GM23338 (cell line): ENCODE measurements around the gene BSND. TPM values are rescaled to one million over a fixed set of nuclear protein-coding genes. Genes with fewer than 3 reads are reported as not detected.

Experiments
- ATAC-seq: fragments of 200-7000 bp; cut with Tn5 transposase; 3 replicates; pipeline ENCODE4 v1.9.1; 2020
- DNase-seq: peaks from one replicate; pipeline ENCODE4 v3.0.0-alpha.2; 2015; ENCODE audit warnings: low spot score
- H2AFZ ChIP-seq: fragments of 200-600 bp; sonication (generic); 2 replicates; pipeline ENCODE4 v1.8.0; 2016; ENCODE audit warnings: antibody characterized with exemption, mild to moderate bottlenecking, moderate library complexity
- H3F3A ChIP-seq: fragments of 200-600 bp; sonication (generic); replicated peaks from 2 replicates; pipeline ENCODE4 v1.8.0; 2017; ENCODE audit warnings: antibody characterized with exemption, mixed run types, low read depth
- H3K27ac ChIP-seq: fragments of 200-600 bp; sonication (generic); 2 replicates; pipeline ENCODE4 v1.6.1; 2016; ENCODE audit warnings: low read depth
- H3K27me3 ChIP-seq: fragments of 200-600 bp; sonication (generic); 2 replicates; pipeline ENCODE4 v1.8.0; 2016; ENCODE audit warnings: mild to moderate bottlenecking, mixed run types, moderate library complexity; ENCODE audit not compliant: insufficient read depth
- H3K36me3 ChIP-seq: fragments of 200-600 bp; sonication (generic); 2 replicates; pipeline ENCODE4 v1.8.0; 2016; ENCODE audit warnings: mild to moderate bottlenecking; ENCODE audit not compliant: insufficient read depth
- H3K4me1 ChIP-seq: fragments of 200-600 bp; sonication (generic); 2 replicates; pipeline ENCODE4 v1.8.0; 2016; ENCODE audit warnings: mild to moderate bottlenecking, moderate library complexity; ENCODE audit not compliant: insufficient read depth
- H3K4me2 ChIP-seq: fragments of 200-600 bp; sonication (generic); 2 replicates; pipeline ENCODE4 v1.7.1; 2017; ENCODE audit warnings: mixed run types
- H3K4me3 ChIP-seq: fragments of 200-600 bp; sonication (generic); 2 replicates; pipeline ENCODE4 v1.6.1; 2016; ENCODE audit warnings: mixed run types
- H3K79me2 ChIP-seq: fragments of 200-600 bp; sonication (generic); replicated peaks from 2 replicates; pipeline ENCODE4 v1.8.0; 2017; ENCODE audit warnings: mild to moderate bottlenecking; ENCODE audit not compliant: insufficient read depth
- H3K9me2 ChIP-seq: fragments of 200-600 bp; sonication (generic); 2 replicates; pipeline ENCODE4 v1.8.0; 2017; ENCODE audit not compliant: insufficient read depth
- H4K20me1 ChIP-seq: fragments of 200-600 bp; sonication (generic); replicated peaks from 2 replicates; pipeline ENCODE4 v1.8.0; 2017; ENCODE audit warnings: mild to moderate bottlenecking; ENCODE audit not compliant: insufficient read depth
- H3K27ac Mint-ChIP-seq: 2 replicates; pipeline ENCODE4 v1.8.0; 2020; ENCODE audit warnings: inconsistent platforms, mild to moderate bottlenecking, moderate library complexity, mixed read lengths
- H3K27me3 Mint-ChIP-seq: 3 replicates; pipeline ENCODE4 v1.8.0; 2022; ENCODE audit warnings: low read depth, mild to moderate bottlenecking, moderate library complexity, mixed read lengths, inconsistent platforms; ENCODE audit not compliant: insufficient read depth, poor library complexity
- H3K36me3 Mint-ChIP-seq: 3 replicates; pipeline ENCODE4 v1.8.0; 2021; ENCODE audit warnings: low read depth, mild to moderate bottlenecking, inconsistent platforms, moderate library complexity, mixed read lengths
- H3K4me1 Mint-ChIP-seq: 3 replicates; pipeline ENCODE4 v1.8.0; 2020; ENCODE audit warnings: mild to moderate bottlenecking, inconsistent platforms, mixed read lengths
- H3K4me3 Mint-ChIP-seq: 3 replicates; pipeline ENCODE4 v1.8.0; 2021; ENCODE audit warnings: moderate library complexity, mild to moderate bottlenecking, inconsistent platforms, mixed read lengths
- H3K9me3 Mint-ChIP-seq: 3 replicates; pipeline ENCODE4 v1.8.0; 2020; ENCODE audit warnings: moderate library complexity, mild to moderate bottlenecking, inconsistent platforms, mixed read lengths
- CREB1 ChIP-seq: fragments of 250-450 bp; sonication (Bioruptor Pico); IDR thresholded peaks from 2 replicates; pipeline ENCODE4 v1.5.0; 2020; ENCODE audit warnings: low read depth, mild to moderate bottlenecking, moderate library complexity
- JUNB ChIP-seq: IDR thresholded peaks from one replicate; pipeline ENCODE4 v1.6.1; 2016; ENCODE audit warnings: antibody characterized with exemption; ENCODE audit not compliant: unreplicated experiment
- NANOG ChIP-seq: IDR thresholded peaks from 2 replicates; pipeline ENCODE4 v1.6.1; 2016; ENCODE audit warnings: antibody characterized with exemption, borderline replicate concordance
- POLR2AphosphoS5 ChIP-seq: IDR thresholded peaks from 2 replicates; pipeline ENCODE4 v1.6.1; 2016; ENCODE audit warnings: antibody characterized with exemption, low read depth
- REST ChIP-seq: IDR thresholded peaks from one replicate; pipeline ENCODE4 v1.6.1; 2018; ENCODE audit warnings: antibody characterized with exemption; ENCODE audit not compliant: unreplicated experiment
- STAT1 ChIP-seq: IDR thresholded peaks from one replicate; pipeline ENCODE4 v1.6.1; 2016; ENCODE audit warnings: antibody characterized with exemption; ENCODE audit not compliant: unreplicated experiment
- ZNF114 ChIP-seq: fragments of 250-450 bp; sonication (Bioruptor Pico); IDR thresholded peaks from 2 replicates; pipeline ENCODE4 v1.5.0; 2020; ENCODE audit warnings: mild to moderate bottlenecking, moderate library complexity
- polyA plus RNA-seq: library from polyadenylated mRNA; unstranded; fragments of >200 nt; fragmentation: Nextera tagmentation; extraction: Ambion mirVana; gene quantifications from 2 replicates; pipeline ENCODE4 v1.2.1, GENCODE V29; 2016
- total RNA-seq: library from RNA; depleted of rRNA; stranded (reverse); fragments of >200 nt; shearing (Covaris generic); gene quantifications from 2 replicates; pipeline ENCODE4 v1.2.3, GENCODE V29; 2014

The BSND gene
- total and polyA plus RNA-seq, 2 experiments from 2014 or later: 0.55 to 1.4 TPM

DNA sequence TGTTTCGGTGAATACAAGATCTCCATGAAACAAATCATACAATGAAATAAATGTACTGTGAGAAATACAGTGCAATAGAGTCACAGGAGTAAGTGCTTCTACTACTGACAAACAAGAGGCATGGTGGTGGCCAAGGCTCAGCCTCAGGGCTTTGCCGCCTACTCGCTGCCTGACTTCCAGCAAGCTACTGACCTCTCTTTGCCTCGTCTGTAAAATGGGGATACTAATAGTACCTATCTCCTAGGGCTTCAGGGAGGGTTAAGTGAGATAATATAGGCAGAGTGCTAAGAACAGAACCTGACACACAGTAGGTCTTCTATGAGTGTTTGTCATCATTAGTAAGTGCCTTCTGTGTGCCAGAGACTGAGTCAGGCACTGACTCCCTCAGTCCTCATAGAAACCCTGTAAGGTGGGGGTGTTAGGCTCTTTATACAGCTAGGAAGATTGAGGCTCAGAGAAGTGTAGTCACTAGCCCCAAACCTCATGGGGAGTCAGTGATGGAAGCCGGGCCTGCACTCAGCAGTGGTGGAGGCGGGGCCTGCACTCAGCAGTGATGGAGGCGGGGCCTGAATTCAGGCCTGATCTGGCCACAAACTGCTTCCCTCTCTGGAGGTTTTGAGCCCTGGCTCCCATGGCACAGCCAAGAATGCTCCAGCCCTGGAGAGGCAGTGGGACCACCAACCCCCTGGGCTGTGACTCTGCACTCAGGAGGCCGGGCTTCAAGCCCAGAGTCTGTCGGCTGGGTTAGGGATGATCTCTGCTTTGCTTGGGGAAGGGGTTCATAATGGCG is 6.8 kb downstream of the BSND start:
- H3K4me3 Mint-ChIP-seq: no peak overlapping the region
- H3K36me3 Mint-ChIP-seq: peaks cover 9% of the 10 kb centered on the region
- H3K9me3 Mint-ChIP-seq: peaks cover 17% of the 10 kb centered on the region
- Histone ChIP-seq H3K9me2 (no peaks in the 10 kb centered on the region), H3F3A (no peaks in the 10 kb centered on the region), H3K27me3 (peaks cover 9% of the 10 kb centered on the region; the same call in 1 of the 2 replicates), H3K4me3 (no peak overlapping the region), H3K4me2 (no peak overlapping the region), H4K20me1 (no peaks in the 10 kb centered on the region), H3K79me2 (no peaks in the 10 kb centered on the region), H3K36me3 (no peaks in the 10 kb centered on the region), H3K27ac (no peak overlapping the region), H3K4me1 (peaks cover 6% of the 10 kb centered on the region; the same call in 1 of the 2 replicates), H2AFZ (0 out of 2 replicates have a peak overlapping the region, but pooled peaks have one; percentile 69)
- H3K27me3 Mint-ChIP-seq: no peaks in the 10 kb centered on the region
- TF ChIP-seq NANOG: no peak
- peaks cover 4% of the 10 kb centered on the region for H3K4me1 Mint-ChIP-seq
- ATAC-seq (peak; percentile 77), DNase-seq (peak; percentile 54)
- no peak overlapping the region for H3K27ac Mint-ChIP-seq

- Histone ChIP-seq H3K4me1 (peaks cover 16% of the 10 kb centered on the region; the same call in 1 of the 2 replicates), H2AFZ (no peak overlapping the region), H3K4me3 (no peak overlapping the region), H3K36me3 (no peaks in the 10 kb centered on the region), H3K79me2 (no peaks in the 10 kb centered on the region), H4K20me1 (no peaks in the 10 kb centered on the region), H3K4me2 (no peak overlapping the region), H3F3A (no peaks in the 10 kb centered on the region), H3K9me2 (no peaks in the 10 kb centered on the region), H3K27me3 (0 out of 2 replicates have a peak, but pooled peaks cover 4% of the 10 kb centered on the region), H3K27ac (no peak overlapping the region)
- TF ChIP-seq REST (no peak), POLR2AphosphoS5 (no peak), ZNF114 (CRISPR knock-in tag) (no peak), STAT1 (no peak), CREB1 (CRISPR knock-in tag) (no peak), JUNB (no peak)
- Mint-ChIP-seq H3K9me3 (peaks cover 17% of the 10 kb centered on the region), H3K4me1 (peaks cover 15% of the 10 kb centered on the region), H3K27ac (no peak overlapping the region), H3K4me3 (no peak overlapping the region), H3K36me3 (peaks cover 9% of the 10 kb centered on the region), H3K27me3 (peaks cover 3% of the 10 kb centered on the region)
- DNase-seq: no peak
- ATAC-seq: no peak
Observed at GRCh38 chr1:55006931-55007330, 8.2 kb downstream of the BSND start.
